ENCODE data around the gene MAL. TPM values are rescaled to one million over a fixed set of nuclear protein-coding genes. Genes with fewer than 3 reads are reported as not detected.

MAL gene
- polyA plus RNA-seq, 1 donor from 2014 or later, result not detected

GRCh38 chr2:95060446-95061118, 35.1 kb downstream of the MAL start:
- Histone ChIP-seq H3K79me2 (replicated peaks; ENCODE audit: insufficient read depth, low read length) (no peaks in the 10 kb centered on the region), H3K27me3 (ENCODE audit: insufficient read depth, low read depth, low read length) (no peaks in the 10 kb centered on the region), H3K9me2 (ENCODE audit: insufficient read depth, low read length) (no peaks in the 10 kb centered on the region), H3K4me2 (ENCODE audit: low read length) (no peak overlapping the region), H3K27ac (ENCODE audit: low read length) (no peak overlapping the region), H3K36me3 (ENCODE audit: insufficient read depth, low read length) (no peaks in the 10 kb centered on the region), H3K9ac (ENCODE audit: low read length) (no peak overlapping the region), H4K20me1 (ENCODE audit: insufficient read depth) (no peaks in the 10 kb centered on the region), H2AFZ (ENCODE audit: low read depth, low read length) (no peak overlapping the region), H3F3A (ENCODE audit: insufficient read depth, low read length, poor library complexity, severe bottlenecking) (no peaks in the 10 kb centered on the region), H3K4me3 (ENCODE audit: low read length) (no peak overlapping the region), H3K9me3 (ENCODE audit: low read length) (peaks cover 8% of the 10 kb centered on the region)
- no peak for TF ChIP-seq EP300 (conservative IDR thresholded peaks at IDR 0.05; ENCODE audit: poor library complexity, severe bottlenecking)

GRCh38 chr2:95061119-95061512, 35.6 kb downstream of the MAL start:
- TF ChIP-seq TAF1 (IDR thresholded peaks at IDR 0.05; ENCODE audit: low read depth) (no peak), CTCF (IDR thresholded peaks at IDR 0.05; ENCODE audit: poor library complexity, severe bottlenecking) (no peak), EP300 (conservative IDR thresholded peaks at IDR 0.05; ENCODE audit: poor library complexity, severe bottlenecking) (no peak), EZH2 (IDR thresholded peaks at IDR 0.05; ENCODE audit: borderline replicate concordance, insufficient read depth, low read length, poor library complexity, severe bottlenecking) (no peak), RAD21 (conservative IDR thresholded peaks at IDR 0.05) (no peak), POLR2AphosphoS5 (IDR thresholded peaks at IDR 0.05) (no peak)
- no peak overlapping the region for H3K27ac ChIP-seq (ENCODE audit: low read length)
- H3F3A ChIP-seq (ENCODE audit: insufficient read depth, low read length, poor library complexity, severe bottlenecking), result no peaks in the 10 kb centered on the region
- no peaks in the 10 kb centered on the region for H4K20me1 ChIP-seq (ENCODE audit: insufficient read depth)
- no peaks in the 10 kb centered on the region for H3K79me2 ChIP-seq (replicated peaks; ENCODE audit: insufficient read depth, low read length)
- no peaks in the 10 kb centered on the region for H3K36me3 ChIP-seq (ENCODE audit: insufficient read depth, low read length)
- no peak overlapping the region for H3K4me3 ChIP-seq (ENCODE audit: low read length)
- H3K27me3 ChIP-seq (ENCODE audit: insufficient read depth, low read depth, low read length), result no peaks in the 10 kb centered on the region
- no peak overlapping the region for H2AFZ ChIP-seq (ENCODE audit: low read depth, low read length)
- no peak overlapping the region for H3K4me2 ChIP-seq (ENCODE audit: low read length)
- peaks cover 8% of the 10 kb centered on the region for H3K9me3 ChIP-seq (ENCODE audit: low read length)
- H3K9ac ChIP-seq (ENCODE audit: low read length), result no peak overlapping the region
- no peaks in the 10 kb centered on the region for H3K9me2 ChIP-seq (ENCODE audit: insufficient read depth, low read length)

GRCh38 chr2:95061601-95062183, 36.2 kb downstream of the MAL start:
- Histone ChIP-seq H3K4me3 (ENCODE audit: low read length) (no peak overlapping the region), H3K27ac (ENCODE audit: low read length) (no peak overlapping the region), H3K27me3 (ENCODE audit: insufficient read depth, low read depth, low read length) (no peaks in the 10 kb centered on the region), H3K79me2 (replicated peaks; ENCODE audit: insufficient read depth, low read length) (no peaks in the 10 kb centered on the region), H2AFZ (ENCODE audit: low read depth, low read length) (no peak overlapping the region), H3K36me3 (ENCODE audit: insufficient read depth, low read length) (no peaks in the 10 kb centered on the region), H3F3A (ENCODE audit: insufficient read depth, low read length, poor library complexity, severe bottlenecking) (no peaks in the 10 kb centered on the region), H3K9ac (ENCODE audit: low read length) (no peak overlapping the region), H4K20me1 (ENCODE audit: insufficient read depth) (no peaks in the 10 kb centered on the region), H3K9me3 (ENCODE audit: low read length) (peaks cover 4% of the 10 kb centered on the region), H3K4me2 (ENCODE audit: low read length) (no peak overlapping the region), H3K9me2 (ENCODE audit: insufficient read depth, low read length) (no peaks in the 10 kb centered on the region)
- TF ChIP-seq SMC3 (conservative IDR thresholded peaks at IDR 0.05; ENCODE audit: poor library complexity) (no peak), REST (IDR thresholded peaks at IDR 0.05; ENCODE audit: borderline replicate concordance) (no peak), RAD21 (conservative IDR thresholded peaks at IDR 0.05) (no peak), TAF1 (IDR thresholded peaks at IDR 0.05; ENCODE audit: low read depth) (no peak), EZH2 (IDR thresholded peaks at IDR 0.05; ENCODE audit: borderline replicate concordance, insufficient read depth, low read length, poor library complexity, severe bottlenecking) (no peak), CTCF (IDR thresholded peaks at IDR 0.05; ENCODE audit: poor library complexity, severe bottlenecking) (no peak), EP300 (conservative IDR thresholded peaks at IDR 0.05; ENCODE audit: poor library complexity, severe bottlenecking) (no peak), POLR2AphosphoS5 (IDR thresholded peaks at IDR 0.05) (no peak), MXI1 (conservative IDR thresholded peaks at IDR 0.05; ENCODE audit: poor library complexity, severe bottlenecking) (no peak)

All from neural cell (in vitro differentiated cells).